22Rv1 (cell line): ENCODE results near the gene YBX2.

Source experiments
- ZFX ChIP-seq: fragments of 450-650 bp; IDR thresholded peaks from 2 replicates; pipeline ENCODE4 v1.6.1; 2017; ENCODE audit warnings: antibody characterized with exemption, borderline replicate concordance
- TF ChIP-seq, protein P1 (sequence below): fragments of 450-650 bp; IDR thresholded peaks from 2 replicates; pipeline ENCODE4 v1.5.1; 2017; ENCODE audit warnings: mild to moderate bottlenecking

DNA sequence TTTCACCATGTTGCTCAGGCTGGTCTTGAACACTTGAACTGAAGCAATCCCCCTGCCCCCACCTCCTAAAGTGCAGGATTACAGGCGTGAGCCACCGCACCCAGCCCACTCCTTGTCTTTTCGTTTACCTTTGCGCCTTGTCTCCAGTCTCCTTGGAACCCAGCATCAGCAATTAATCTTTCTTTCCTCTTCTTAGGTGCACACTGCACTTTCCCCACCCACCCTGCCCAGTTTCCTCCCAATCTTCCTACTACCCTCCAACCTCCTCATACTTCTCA lies 30.7 kb downstream of the YBX2 start:
- TF ChIP-seq, protein P1, sequence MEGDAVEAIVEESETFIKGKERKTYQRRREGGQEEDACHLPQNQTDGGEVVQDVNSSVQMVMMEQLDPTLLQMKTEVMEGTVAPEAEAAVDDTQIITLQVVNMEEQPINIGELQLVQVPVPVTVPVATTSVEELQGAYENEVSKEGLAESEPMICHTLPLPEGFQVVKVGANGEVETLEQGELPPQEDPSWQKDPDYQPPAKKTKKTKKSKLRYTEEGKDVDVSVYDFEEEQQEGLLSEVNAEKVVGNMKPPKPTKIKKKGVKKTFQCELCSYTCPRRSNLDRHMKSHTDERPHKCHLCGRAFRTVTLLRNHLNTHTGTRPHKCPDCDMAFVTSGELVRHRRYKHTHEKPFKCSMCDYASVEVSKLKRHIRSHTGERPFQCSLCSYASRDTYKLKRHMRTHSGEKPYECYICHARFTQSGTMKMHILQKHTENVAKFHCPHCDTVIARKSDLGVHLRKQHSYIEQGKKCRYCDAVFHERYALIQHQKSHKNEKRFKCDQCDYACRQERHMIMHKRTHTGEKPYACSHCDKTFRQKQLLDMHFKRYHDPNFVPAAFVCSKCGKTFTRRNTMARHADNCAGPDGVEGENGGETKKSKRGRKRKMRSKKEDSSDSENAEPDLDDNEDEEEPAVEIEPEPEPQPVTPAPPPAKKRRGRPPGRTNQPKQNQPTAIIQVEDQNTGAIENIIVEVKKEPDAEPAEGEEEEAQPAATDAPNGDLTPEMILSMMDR = no peak
- no peak for TF ChIP-seq ZFX
